Body of pancreas (tissue), 4 donors: ENCODE data around the gene INSR. TPM values are rescaled to one million over a fixed set of nuclear protein-coding genes. Genes with fewer than 3 reads are reported as not detected.
"Not testable (repeated sequence)": the region's sequence is repeated elsewhere in the genome, so short reads cannot be mapped to it uniquely, and the experiment has no call there.

Source experiments
- ATAC-seq: fragments of 150-250 bp; one replicate; pipeline ENCODE4 v1.9.1; 2016
- DNase-seq, 4 donors: peaks; one replicate each; pipeline ENCODE4 v3.0.0-alpha.2; 2019
- H3K27ac ChIP-seq, 4 donors: fragments of 200-600 bp; sonication (generic); 1 replicate in 3 of 4; 2 replicates in 1 of 4; pipeline versions ENCODE4 v1.5.1 to v1.6.1; 2016 to 2019; ENCODE audit warnings: mild to moderate bottlenecking in 1 of 4, mixed read lengths in 1 of 4, moderate library complexity in 1 of 4
- H3K27me3 ChIP-seq, 2 donors: fragments of 200-600 bp; sonication (generic); one replicate each; pipeline ENCODE4 v1.6.0; 2016; ENCODE audit warnings: mild to moderate bottlenecking in 1 of 2
- H3K36me3 ChIP-seq, 2 donors: fragments of 200-600 bp; sonication (generic); replicated peaks in 1 of 2; 2 replicates each; pipeline ENCODE4 v1.5.1; 2016; ENCODE audit warnings: low read depth in 2 of 2; ENCODE audit not compliant: insufficient read depth in 1 of 2
- H3K4me1 ChIP-seq: fragments of 200-600 bp; sonication (generic); one replicate; pipeline ENCODE4 v1.6.0; 2016
- H3K4me3 ChIP-seq, 2 donors: fragments of 200-600 bp; sonication (generic); 1 replicate in 1 of 2; 2 replicates in 1 of 2; pipeline ENCODE4 v1.5.1; 2016 to 2019
- H3K9me3 ChIP-seq, 3 donors: fragments of 200-600 bp; sonication (generic); 1 replicate in 2 of 3; 2 replicates in 1 of 3; pipeline ENCODE4 v1.5.1; 2016
- POLR2A ChIP-seq, 3 donors: fragments of 450-650 bp; IDR thresholded peaks; one replicate each; pipeline ENCODE4 v1.6.1; 2016; ENCODE audit warnings: antibody characterized with exemption in 3 of 3, mild to moderate bottlenecking in 2 of 3
- WGBS, 2 donors: methylation state at CpG; one replicate each; pipeline ENCODE4 v1.1.5; 2017; 5-methylcytosine and 5-hydroxymethylcytosine counted together
- intact Hi-C: fragments of 100-400 bp; cut with DNase I; formaldehyde crosslinking; loops from one replicate; pipeline ENCODE4 v1.15.1; 2023
- total RNA-seq, 2 donors: library from RNA; depleted of rRNA; stranded (reverse); fragments of >200 nt; gene quantifications; one replicate each; pipeline ENCODE4 v1.1.0, GENCODE V29; 2016
- TF ChIP-seq, protein P1 (sequence below), 7 experiments: fragments of 450-650 bp in 4 of 7; fragments of 200-600 bp in 3 of 7; sonication (generic) in 3 of 7; IDR thresholded peaks; one replicate each; pipeline ENCODE4 v1.5.1; 2016 to 2019; ENCODE audit warnings: antibody characterized with exemption in 7 of 7

The INSR gene
- total RNA-seq, 2 donors from 2014 or later, result 243 to 284 TPM

DNA sequence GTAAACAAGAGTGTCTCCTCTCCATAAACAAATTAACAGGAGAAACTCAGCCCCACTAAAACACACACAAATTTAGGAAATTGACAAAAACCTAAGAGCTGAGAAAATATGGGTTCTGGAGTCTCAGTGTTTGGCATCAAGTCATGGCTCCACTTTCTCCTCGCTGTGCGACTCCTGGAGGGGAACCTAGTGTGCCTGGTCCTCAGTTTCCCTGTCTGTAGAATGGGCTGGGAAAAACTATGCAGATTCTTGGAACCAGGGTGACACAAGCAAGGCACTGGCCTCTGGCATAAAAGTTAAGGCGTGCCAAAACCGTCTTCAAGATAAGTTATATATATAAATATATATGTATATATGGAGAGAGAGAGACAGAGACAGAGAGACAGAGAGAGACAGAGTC is 83.9 kb downstream of the INSR start:
- intact Hi-C loops, result no loop called here
- ATAC-seq (no peak), DNase-seq (no peak)
- Histone ChIP-seq H3K27me3 (no peaks in the 10 kb centered on the region), H3K9me3 (no peaks in the 10 kb centered on the region), H3K4me3 (no peak overlapping the region), H3K4me1 (peaks cover 100% of the 10 kb centered on the region), H3K27ac (peak overlapping the region; percentile 91 to 96 (median 94)), H3K36me3 (no peaks in the 10 kb centered on the region)
- WGBS, 2 donors, result 79 to 81% methylated on average over 4 of the region's 4 CpGs
- TF ChIP-seq, protein P1, sequence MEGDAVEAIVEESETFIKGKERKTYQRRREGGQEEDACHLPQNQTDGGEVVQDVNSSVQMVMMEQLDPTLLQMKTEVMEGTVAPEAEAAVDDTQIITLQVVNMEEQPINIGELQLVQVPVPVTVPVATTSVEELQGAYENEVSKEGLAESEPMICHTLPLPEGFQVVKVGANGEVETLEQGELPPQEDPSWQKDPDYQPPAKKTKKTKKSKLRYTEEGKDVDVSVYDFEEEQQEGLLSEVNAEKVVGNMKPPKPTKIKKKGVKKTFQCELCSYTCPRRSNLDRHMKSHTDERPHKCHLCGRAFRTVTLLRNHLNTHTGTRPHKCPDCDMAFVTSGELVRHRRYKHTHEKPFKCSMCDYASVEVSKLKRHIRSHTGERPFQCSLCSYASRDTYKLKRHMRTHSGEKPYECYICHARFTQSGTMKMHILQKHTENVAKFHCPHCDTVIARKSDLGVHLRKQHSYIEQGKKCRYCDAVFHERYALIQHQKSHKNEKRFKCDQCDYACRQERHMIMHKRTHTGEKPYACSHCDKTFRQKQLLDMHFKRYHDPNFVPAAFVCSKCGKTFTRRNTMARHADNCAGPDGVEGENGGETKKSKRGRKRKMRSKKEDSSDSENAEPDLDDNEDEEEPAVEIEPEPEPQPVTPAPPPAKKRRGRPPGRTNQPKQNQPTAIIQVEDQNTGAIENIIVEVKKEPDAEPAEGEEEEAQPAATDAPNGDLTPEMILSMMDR (IDR thresholded peaks at IDR 0.05), result no peak
- TF ChIP-seq POLR2A (IDR thresholded peaks at IDR 0.05), result no peak

DNA sequence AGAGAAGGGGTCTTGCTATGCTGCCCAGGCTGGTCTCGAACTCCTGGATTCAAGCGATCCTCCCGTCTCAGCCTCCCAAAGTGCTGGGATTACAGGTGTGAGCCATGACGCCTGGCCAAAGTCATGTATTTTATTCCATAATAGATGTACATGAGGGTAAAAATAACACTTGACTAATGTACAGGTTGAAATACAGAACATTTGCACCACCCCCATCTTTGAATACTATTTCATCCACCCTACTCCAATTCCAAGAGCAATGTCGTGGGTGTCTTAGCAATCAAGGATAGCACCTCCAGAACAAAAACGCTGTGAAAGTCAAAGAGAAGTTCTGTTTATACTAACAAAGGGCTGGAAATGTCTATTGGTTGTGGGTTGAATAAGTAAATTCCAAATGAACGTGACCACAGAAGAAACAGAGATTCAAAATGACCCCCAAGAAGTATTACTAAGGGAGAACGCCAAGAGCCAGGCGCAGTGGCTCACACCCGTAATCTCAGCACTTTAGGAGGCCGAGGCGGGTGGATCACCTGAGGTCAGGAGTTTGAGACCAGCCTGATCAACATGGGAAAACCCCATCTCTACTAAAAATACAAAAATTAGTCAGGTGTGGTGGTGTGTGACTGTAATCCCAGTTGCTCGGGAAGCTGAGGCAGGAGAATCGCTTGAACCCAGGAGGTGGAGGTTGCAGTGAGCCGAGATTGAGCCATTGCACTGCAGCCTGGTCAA is 84.5 kb downstream of the INSR start:
- H3K4me3 ChIP-seq, H3K36me3 ChIP-seq, H3K9me3 ChIP-seq, ATAC-seq, H3K27me3 ChIP-seq, DNase-seq, intact Hi-C loops: not testable (repeated sequence)
- WGBS, 2 donors, result 77 to 85% methylated on average over 15 of the region's 15 CpGs
- peaks cover 100% of the 10 kb centered on the region for H3K4me1 ChIP-seq
- peak overlapping the region; percentile 87 to 96 (median 92) for H3K27ac ChIP-seq

DNA sequence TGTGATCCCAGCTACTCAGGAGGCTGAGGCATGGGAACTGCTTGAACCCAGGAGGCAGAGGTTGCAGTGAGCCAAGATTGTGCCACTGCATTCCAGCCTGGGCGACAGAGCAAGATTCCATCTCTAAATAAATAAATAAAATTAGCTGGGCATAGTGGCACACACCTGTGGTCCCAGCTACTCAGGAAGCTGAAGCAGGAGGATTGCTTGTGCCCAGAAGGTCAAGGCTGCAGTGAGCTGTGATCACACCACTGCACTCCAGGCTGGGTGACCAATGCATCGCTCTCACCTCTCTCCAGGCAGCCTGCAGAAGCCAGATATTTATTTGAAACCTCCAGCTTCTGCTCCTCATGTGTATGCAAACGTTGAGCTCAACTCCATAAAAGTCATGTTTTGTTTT is 85.2 kb downstream of the INSR start:
- 37 to 39% methylated on average over 3 of the region's 3 CpGs for WGBS, 2 donors
- peak; percentile 4 for ATAC-seq
- H3K9me3 ChIP-seq, H3K27me3 ChIP-seq, H3K4me3 ChIP-seq, H3K36me3 ChIP-seq, intact Hi-C loops: not testable (repeated sequence)
- Histone ChIP-seq H3K4me1 (peaks cover 100% of the 10 kb centered on the region), H3K27ac (peak overlapping the region; percentile 87 to 96 (median 92))
- peak; percentile 48 to 67 (median 64) for DNase-seq

DNA sequence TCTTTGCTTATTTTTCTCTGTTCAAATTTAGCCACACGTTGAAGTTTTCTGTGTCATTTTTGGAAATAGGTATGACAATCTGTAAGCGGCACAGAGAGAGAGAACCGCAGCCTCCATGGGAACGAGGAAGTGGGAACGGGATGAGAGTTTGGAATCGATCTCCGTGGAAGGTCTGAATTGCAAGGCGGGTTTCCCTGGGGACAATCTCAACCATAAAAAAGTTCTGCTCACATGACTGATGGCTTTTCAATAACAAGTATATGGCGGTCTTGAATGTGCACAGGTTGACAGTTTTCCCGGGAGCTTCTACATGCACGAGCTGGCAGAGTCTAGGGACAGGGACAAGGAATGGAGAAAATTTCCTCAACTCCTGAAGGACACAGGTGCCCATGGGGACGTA is 90.9 kb downstream of the INSR start:
- TF ChIP-seq POLR2A (IDR thresholded peaks at IDR 0.05), result peak in 1 of 3 donors; percentile 20
- TF ChIP-seq, protein P1 (IDR thresholded peaks at IDR 0.05), result no peak
- intact Hi-C loops, result no loop called here
- Histone ChIP-seq H3K4me3 (no peak overlapping the region), H3K27me3 (no peaks in the 10 kb centered on the region), H3K36me3 (no peaks in the 10 kb centered on the region), H3K27ac (peak overlapping the region; percentile 48 to 96 (median 92)), H3K4me1 (peaks cover 100% of the 10 kb centered on the region), H3K9me3 (no peaks in the 10 kb centered on the region)
- DNase-seq, result peak in 2 of 4 donors; percentile 31 to 41
- WGBS, 2 donors, result 7 to 22% methylated on average over 11 to 12 of the region's 12 CpGs
- ATAC-seq, result no peak

DNA sequence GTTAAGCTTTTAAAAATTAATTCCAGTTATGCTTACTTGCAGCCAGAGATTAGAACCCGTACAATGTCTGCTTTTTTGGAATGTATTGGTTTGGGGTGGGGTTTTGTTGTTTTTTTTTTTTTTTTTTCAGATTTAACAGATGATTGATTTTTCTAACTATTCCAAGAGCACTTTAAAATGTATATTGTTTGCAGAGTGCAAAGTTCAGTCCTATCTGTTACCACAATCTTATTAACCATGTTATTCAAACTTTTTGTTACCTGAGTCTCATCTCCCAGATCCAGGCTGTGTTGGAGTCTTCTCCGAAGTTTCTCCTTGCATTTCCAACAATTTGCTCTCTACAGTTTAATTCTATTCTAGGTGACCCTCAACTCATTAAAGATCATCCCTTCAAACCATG is 91.3 kb downstream of the INSR start:
- intact Hi-C loops, result no loop called here
- Histone ChIP-seq H3K27ac (peak overlapping the region; percentile 48 to 96 (median 92)), H3K9me3 (no peaks in the 10 kb centered on the region), H3K27me3 (no peaks in the 10 kb centered on the region), H3K4me3 (no peak overlapping the region), H3K36me3 (no peaks in the 10 kb centered on the region), H3K4me1 (peaks cover 96% of the 10 kb centered on the region)
- no peak for DNase-seq
- 10 to 12% methylated on average over 2 of the region's 2 CpGs for WGBS, 2 donors
- no peak for TF ChIP-seq POLR2A (IDR thresholded peaks at IDR 0.05)
- TF ChIP-seq, protein P1 (IDR thresholded peaks at IDR 0.05), result no peak
- no peak for ATAC-seq

DNA sequence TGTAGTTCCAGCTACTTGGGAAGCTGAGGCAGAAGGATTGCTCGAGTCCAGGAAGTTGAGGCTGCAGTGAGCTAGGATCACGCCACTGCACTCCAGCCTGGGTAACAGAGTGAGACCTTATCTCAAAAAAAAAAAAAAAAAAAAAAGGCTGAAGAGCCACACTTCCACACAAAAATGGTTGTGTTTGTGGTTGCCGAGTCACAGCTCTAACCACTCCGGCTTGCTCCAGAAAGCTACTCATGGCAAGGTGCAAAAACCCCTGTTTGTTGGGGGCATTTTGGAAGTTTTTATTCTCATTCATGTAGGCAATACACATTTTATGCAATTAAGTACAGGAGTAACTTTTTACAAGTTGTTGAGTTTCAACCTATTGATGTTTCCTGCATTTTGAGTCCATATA is 93.5 kb downstream of the INSR start:
- peaks cover 95% of the 10 kb centered on the region for H3K4me1 ChIP-seq
- DNase-seq (peak in 1 of 4 donors; percentile 29), ATAC-seq (no peak)
- H3K36me3 ChIP-seq, result no peaks in the 10 kb centered on the region
- H3K4me3 ChIP-seq, result no peak overlapping the region
- H3K27ac ChIP-seq, result peak overlapping the region; percentile 4 to 96 (median 92)
- WGBS, 2 donors, result 44 to 64% methylated on average over 4 of the region's 4 CpGs
- H3K27me3 ChIP-seq, result no peaks in the 10 kb centered on the region
- no peak for TF ChIP-seq POLR2A (IDR thresholded peaks at IDR 0.05)
- TF ChIP-seq, protein P1 (IDR thresholded peaks at IDR 0.05), result no peak
- intact Hi-C loops, result no loop called here
- no peaks in the 10 kb centered on the region for H3K9me3 ChIP-seq
